Muscle layer of duodenum (tissue), 2 donors: ENCODE data around the gene PLB1.

Source experiments
- H3K27ac ChIP-seq: one replicate; pipeline ENCODE4 v1.7.0; 2013; ENCODE audit warnings: mild to moderate bottlenecking, low read length
- H3K27me3 ChIP-seq: one replicate; pipeline ENCODE4 v1.7.0; 2013; ENCODE audit warnings: low read depth, mild to moderate bottlenecking, control low read depth, low read length
- H3K36me3 ChIP-seq, 2 donors: one replicate each; pipeline ENCODE4 v1.7.0; 2013; ENCODE audit warnings: low read length in 2 of 2, control low read depth in 1 of 2, mild to moderate bottlenecking in 1 of 2; ENCODE audit not compliant: insufficient read depth in 2 of 2, control insufficient read depth in 1 of 2
- H3K4me1 ChIP-seq, 2 donors: one replicate each; pipeline ENCODE4 v1.7.0; 2013; ENCODE audit warnings: low read length in 2 of 2, mild to moderate bottlenecking in 2 of 2, control low read depth in 1 of 2, moderate library complexity in 1 of 2; ENCODE audit not compliant: insufficient read depth in 2 of 2, control insufficient read depth in 1 of 2
- H3K4me3 ChIP-seq, 2 donors: one replicate each; pipeline ENCODE4 v1.7.0; 2013; ENCODE audit warnings: low read length in 2 of 2, low read depth in 1 of 2, mild to moderate bottlenecking in 1 of 2
- H3K9me3 ChIP-seq, 2 donors: one replicate each; pipeline ENCODE4 v1.7.0; 2013; ENCODE audit warnings: low read length in 2 of 2, control low read depth in 1 of 2, mild to moderate bottlenecking in 1 of 2; ENCODE audit not compliant: control insufficient read depth in 1 of 2
- donor health status: healthy.

The PLB1 gene

DNA sequence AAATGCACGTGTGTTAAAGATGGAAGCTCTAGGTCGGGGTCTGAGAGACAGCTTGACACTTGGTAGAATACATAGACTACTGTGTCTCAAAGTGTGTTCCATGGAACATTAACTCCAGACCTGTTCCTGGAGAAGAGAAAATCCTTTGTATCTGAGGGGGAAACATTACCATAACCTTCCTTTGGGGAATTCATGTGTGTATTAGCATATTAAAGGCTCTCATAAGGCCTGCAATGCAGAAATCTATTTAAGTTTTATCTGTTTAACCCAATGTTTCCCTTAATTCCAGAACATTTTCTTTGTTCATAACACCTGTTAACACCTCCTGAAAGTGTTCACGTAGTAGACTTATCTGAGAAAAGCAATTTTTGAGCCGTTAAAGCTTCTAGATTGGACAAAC lies 99.5 kb downstream of the PLB1 start:
- Histone ChIP-seq H3K9me3 (no peaks in the 10 kb centered on the region), H3K36me3 (no peaks in the 10 kb centered on the region), H3K4me1 (peaks cover 0 to 12% of the 10 kb centered on the region in 2 donors), H3K27me3 (no peaks in the 10 kb centered on the region), H3K4me3 (no peak overlapping the region), H3K27ac (peak overlapping the region; percentile 77)

GRCh38 chr2:28598484-28598883 lies 102.6 kb downstream of the PLB1 start:
- no peaks in the 10 kb centered on the region for H3K27me3 ChIP-seq

DNA sequence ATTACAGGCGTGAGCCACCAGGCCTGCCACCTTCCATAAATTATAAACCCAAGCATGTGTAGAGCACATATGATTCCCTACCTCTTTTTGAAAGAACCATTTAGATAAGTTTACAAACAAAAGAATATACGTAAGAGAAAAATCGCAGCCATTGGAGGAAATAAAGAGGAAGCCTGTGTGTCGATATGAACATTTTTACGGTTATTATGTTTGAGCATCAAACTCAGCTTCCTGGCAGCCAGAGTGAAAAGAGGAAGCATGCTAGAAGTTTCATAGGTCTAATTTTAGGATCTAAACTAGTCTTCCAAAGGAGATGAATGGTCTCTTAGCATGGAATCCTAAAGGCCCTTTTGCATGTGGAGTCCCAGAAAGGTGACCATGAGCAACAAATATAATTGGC lies 104.3 kb downstream of the PLB1 start:
- no peaks in the 10 kb centered on the region for H3K36me3 ChIP-seq
- peaks cover 0 to 5% of the 10 kb centered on the region in 2 donors for H3K4me1 ChIP-seq
- no peak overlapping the region for H3K27ac ChIP-seq
- H3K9me3 ChIP-seq, result no peaks in the 10 kb centered on the region
- no peak overlapping the region for H3K4me3 ChIP-seq
- no peaks in the 10 kb centered on the region for H3K27me3 ChIP-seq

More at GRCh38 chr2:28598484-28598883, 102.6 kb downstream of the PLB1 start:
- Histone ChIP-seq H3K9me3 (no peaks in the 10 kb centered on the region), H3K27ac (no peak overlapping the region), H3K36me3 (no peaks in the 10 kb centered on the region), H3K4me1 (peaks cover 0 to 16% of the 10 kb centered on the region in 2 donors), H3K4me3 (no peak overlapping the region)

DNA sequence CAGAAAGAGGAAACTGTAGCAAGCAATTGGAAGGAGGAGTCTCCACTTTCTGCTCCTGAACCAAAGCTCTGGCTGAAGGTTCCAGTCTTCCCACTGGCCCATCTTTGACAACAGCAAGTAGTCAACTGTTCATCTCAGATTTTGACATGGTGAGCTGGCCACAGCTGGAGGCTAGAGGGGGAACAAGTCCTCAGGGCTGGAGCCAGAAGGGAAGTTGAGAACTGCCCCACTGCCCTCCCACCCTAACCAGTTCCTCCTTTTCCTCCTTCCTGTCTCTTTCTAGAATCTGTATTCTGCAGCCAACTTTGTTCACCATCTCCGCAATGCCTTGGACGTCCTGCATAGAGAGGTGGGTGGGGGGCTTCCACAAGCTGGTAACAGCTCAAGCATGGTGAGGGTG lies 105.8 kb downstream of the PLB1 start:
- H3K27ac ChIP-seq, result peak overlapping the region; percentile 62
- no peaks in the 10 kb centered on the region for H3K27me3 ChIP-seq
- peaks cover 5 to 6% of the 10 kb centered on the region in 2 donors for H3K4me1 ChIP-seq
- H3K9me3 ChIP-seq, result no peaks in the 10 kb centered on the region
- no peaks in the 10 kb centered on the region for H3K36me3 ChIP-seq
- H3K4me3 ChIP-seq, result peak overlapping the region in 1 of 2 donors; percentile 33

GRCh38 chr2:28602136-28602660 lies 106.3 kb downstream of the PLB1 start:
- peak overlapping the region; percentile 62 for H3K27ac ChIP-seq
- no peaks in the 10 kb centered on the region for H3K36me3 ChIP-seq
- peaks cover 5 to 8% of the 10 kb centered on the region in 2 donors for H3K4me1 ChIP-seq
- H3K4me3 ChIP-seq, result peak overlapping the region; percentile 22 to 33
- H3K9me3 ChIP-seq, result no peaks in the 10 kb centered on the region
- no peaks in the 10 kb centered on the region for H3K27me3 ChIP-seq

- Histone ChIP-seq H3K4me3 (peak overlapping the region in 1 of 2 donors; percentile 22), H3K36me3 (no peaks in the 10 kb centered on the region), H3K4me1 (peaks cover 5 to 16% of the 10 kb centered on the region in 2 donors), H3K27ac (peak overlapping the region; percentile 62), H3K9me3 (no peaks in the 10 kb centered on the region), H3K27me3 (no peaks in the 10 kb centered on the region)
Measured at GRCh38 chr2:28602751-28603639, 107.1 kb downstream of the PLB1 start.

- H3K4me1 ChIP-seq, result peaks cover 5 to 22% of the 10 kb centered on the region in 2 donors
- no peak overlapping the region for H3K27ac ChIP-seq
- H3K4me3 ChIP-seq, result no peak overlapping the region
- H3K27me3 ChIP-seq, result no peaks in the 10 kb centered on the region
- no peaks in the 10 kb centered on the region for H3K9me3 ChIP-seq
- H3K36me3 ChIP-seq, result no peaks in the 10 kb centered on the region
Measured at GRCh38 chr2:28603821-28604220, 108.0 kb downstream of the PLB1 start.

DNA sequence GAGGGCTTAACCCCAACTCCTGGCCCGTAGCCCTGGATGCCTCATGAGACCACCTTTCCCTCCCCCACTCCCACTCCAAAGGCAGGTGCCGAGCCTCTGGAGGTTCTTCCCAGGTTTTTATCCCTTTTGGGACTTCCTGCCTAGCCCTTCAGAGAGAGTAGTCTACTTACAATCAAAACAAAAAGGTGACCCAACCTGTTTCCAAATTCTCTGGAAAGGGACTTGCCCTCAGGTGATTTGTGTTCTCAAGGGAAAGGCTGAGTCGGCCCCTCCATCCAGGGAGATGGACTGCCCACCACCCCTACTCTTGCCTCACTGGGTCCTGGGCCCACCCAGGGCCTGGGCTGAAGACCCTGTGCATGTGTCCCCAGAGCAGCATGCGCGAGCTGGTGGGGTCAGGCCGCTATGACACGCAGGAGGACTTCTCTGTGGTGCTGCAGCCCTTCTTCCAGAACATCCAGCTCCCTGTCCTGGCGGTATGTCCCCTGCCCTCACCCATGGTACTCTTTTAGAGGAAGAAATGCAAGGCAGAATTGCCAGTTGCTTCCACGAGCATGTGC lies 108.5 kb downstream of the PLB1 start:
- Histone ChIP-seq H3K9me3 (no peaks in the 10 kb centered on the region), H3K27me3 (no peaks in the 10 kb centered on the region), H3K36me3 (no peaks in the 10 kb centered on the region), H3K4me1 (peaks cover 5 to 22% of the 10 kb centered on the region in 2 donors), H3K4me3 (no peak overlapping the region), H3K27ac (no peak overlapping the region)

- Histone ChIP-seq H3K27ac (peak overlapping the region; percentile 75), H3K36me3 (no peaks in the 10 kb centered on the region), H3K4me1 (peaks cover 0 to 22% of the 10 kb centered on the region in 2 donors)
Measured at GRCh38 chr2:28606986-28607441, 111.2 kb downstream of the PLB1 start.

DNA sequence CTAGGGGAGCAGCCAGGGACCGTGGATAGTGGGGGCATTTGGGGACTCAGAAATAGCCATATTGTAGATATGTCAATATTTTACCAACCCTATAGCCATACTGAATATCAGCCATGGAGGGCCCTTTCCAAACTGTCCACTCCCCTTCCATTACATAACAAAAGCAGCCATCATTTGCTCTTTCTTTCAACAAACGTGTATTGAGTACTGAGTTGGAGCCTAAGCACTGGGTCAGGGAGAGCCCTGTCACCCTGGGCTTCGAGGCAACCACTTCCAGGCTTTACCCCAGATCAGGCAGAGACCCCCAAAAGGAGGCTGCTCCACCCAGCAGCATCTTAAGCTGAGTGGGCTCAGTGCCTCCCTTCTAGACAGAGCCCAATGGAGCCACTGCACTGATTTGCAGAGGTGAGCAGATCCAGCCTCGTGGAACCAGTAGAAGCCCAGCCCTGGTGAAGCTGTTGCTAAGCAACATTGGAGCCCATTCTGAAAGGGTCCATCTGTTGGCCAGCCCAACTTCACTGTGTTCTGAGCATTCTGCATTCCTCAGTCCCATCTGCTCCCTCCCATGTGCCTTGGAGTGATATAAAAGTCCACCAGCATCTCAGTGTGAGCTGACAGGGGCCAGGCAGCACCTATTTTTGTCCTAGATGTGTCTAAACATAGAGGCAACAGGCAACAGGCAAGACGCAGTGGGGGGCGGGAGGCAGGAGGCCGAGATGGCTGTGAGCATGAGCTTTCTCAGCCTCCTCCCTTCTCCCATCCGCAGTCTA lies 112.1 kb downstream of the PLB1 start:
- Histone ChIP-seq H3K4me1 (peaks cover 0 to 22% of the 10 kb centered on the region in 2 donors), H3K9me3 (no peaks in the 10 kb centered on the region), H3K36me3 (no peaks in the 10 kb centered on the region), H3K27ac (peak overlapping the region; percentile 75), H3K27me3 (no peaks in the 10 kb centered on the region), H3K4me3 (no peak overlapping the region)

More at GRCh38 chr2:28606986-28607441, 111.2 kb downstream of the PLB1 start:
- Histone ChIP-seq H3K9me3 (no peaks in the 10 kb centered on the region), H3K4me3 (no peak overlapping the region), H3K27me3 (no peaks in the 10 kb centered on the region)
